Measurements from ENCODE around the gene CNFN.

The CNFN gene

DNA sequence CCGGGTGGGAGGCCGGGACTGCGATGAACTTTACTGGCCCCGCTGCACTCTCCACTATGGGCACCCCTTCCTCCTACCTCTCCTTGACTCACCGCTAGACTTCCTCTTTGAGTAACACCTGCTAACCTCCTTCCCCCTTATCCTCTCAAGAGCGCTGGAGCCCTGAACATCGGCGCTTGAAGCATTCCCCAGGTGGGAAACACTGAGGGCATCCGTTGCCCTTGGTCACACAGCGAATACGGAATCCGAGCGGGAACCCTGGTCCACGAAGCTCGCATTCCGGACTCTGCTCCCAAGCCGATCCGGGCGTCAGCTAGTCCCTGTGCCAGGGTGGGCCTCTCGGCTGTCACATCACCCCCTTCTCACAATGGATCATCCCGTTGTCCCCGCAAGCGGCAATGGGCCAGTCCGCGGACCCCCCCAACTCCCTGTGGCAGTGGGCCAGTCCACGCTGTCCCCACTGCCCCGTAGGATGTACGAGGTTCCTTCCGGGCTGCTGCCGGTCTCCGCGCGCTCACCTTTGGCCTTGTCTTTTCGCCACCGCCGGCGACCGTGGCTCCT lies 32.9 kb upstream of the CNFN start:
- TF ChIP-seq POLR2AphosphoS5 (IDR thresholded peaks at IDR 0.05; ENCODE audit: low read depth, low read length) (no peak), TAF1 (IDR thresholded peaks at IDR 0.05; ENCODE audit: borderline replicate concordance, low read depth, low read length) (0 out of 2 replicates have a peak, but pooled peaks have one; percentile 13), POLR2A (IDR thresholded peaks at IDR 0.05; ENCODE audit: low read depth, low read length) (0 out of 2 replicates have a peak, but pooled peaks have one; percentile 47)
- peak; percentile 91 for FAIRE-seq
- no peak for DNase-seq (ENCODE audit: insufficient read length)

DNA sequence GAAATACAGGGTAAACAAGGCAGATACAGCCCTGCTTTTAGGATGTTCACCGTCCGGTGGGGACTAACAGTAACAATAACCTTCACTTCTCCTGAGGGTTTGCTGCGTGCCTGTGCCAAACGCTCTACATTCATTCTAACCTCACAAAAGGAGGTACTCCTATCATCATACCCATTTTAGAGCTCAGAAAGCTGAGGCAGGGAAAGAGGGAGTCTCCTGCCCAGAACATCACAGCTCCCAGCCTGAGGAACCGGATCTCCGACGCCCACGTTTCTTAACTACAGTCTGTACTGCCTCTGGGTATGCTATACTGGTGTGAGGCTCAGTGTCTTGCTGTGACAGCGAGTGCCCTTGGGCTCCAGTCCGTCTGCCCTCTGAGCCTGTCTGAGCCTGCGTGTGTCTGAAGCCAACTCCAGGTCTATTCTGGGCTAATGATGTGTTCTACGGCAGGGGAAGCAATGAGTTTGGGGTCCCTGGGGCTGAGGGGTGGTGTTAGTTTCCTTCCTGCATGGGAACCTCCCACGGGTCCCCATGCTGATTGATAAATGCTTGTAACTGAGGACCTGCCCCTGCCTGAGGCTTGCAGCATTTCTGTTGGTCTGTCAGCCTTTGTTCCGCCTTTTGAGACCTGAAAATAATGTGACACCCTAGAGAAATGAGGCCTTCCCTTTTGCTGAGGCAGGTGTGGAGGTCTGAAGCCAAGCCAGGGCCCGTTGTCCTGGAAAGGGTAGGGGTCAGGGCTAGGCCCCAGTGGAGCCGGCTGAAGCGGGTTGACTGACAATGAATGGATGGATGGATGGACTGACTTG lies 32.2 kb upstream of the CNFN start:
- DNase-seq (ENCODE audit: insufficient read length), result no peak
- no peak for TF ChIP-seq TAF1 (IDR thresholded peaks at IDR 0.05; ENCODE audit: borderline replicate concordance, low read depth, low read length)
- no peak for TF ChIP-seq POLR2A (IDR thresholded peaks at IDR 0.05; ENCODE audit: low read depth, low read length)
- TF ChIP-seq POLR2AphosphoS5 (IDR thresholded peaks at IDR 0.05; ENCODE audit: low read depth, low read length), result no peak
- FAIRE-seq, result peak; percentile 75

DNA sequence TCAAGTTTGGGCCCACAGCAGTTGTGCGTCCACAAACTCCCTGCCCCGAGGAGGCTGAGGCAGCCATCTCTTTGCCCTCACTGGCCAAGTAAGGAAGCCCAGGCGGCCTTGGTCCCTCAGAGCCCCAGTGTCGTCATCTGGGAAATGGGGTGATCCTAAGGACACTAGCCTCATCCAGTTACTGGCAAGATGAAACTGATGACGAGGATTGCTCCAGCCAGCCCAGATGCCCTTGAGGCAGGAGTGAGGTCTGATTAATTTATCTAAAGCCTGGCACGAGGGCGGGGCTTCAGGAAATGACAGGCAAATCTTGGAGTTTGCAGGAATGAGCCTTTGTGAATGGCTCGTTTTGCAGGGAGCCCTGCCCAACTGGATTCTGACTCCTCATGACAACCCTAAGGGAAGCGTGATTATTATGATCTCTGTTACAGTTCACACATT lies 31.5 kb upstream of the CNFN start:
- no peak for FAIRE-seq
- no peak for DNase-seq (ENCODE audit: insufficient read length)
- no peak for TF ChIP-seq POLR2AphosphoS5 (IDR thresholded peaks at IDR 0.05; ENCODE audit: low read depth, low read length)
- TF ChIP-seq TAF1 (IDR thresholded peaks at IDR 0.05; ENCODE audit: borderline replicate concordance, low read depth, low read length), result no peak
- TF ChIP-seq POLR2A (IDR thresholded peaks at IDR 0.05; ENCODE audit: low read depth, low read length), result no peak

DNA sequence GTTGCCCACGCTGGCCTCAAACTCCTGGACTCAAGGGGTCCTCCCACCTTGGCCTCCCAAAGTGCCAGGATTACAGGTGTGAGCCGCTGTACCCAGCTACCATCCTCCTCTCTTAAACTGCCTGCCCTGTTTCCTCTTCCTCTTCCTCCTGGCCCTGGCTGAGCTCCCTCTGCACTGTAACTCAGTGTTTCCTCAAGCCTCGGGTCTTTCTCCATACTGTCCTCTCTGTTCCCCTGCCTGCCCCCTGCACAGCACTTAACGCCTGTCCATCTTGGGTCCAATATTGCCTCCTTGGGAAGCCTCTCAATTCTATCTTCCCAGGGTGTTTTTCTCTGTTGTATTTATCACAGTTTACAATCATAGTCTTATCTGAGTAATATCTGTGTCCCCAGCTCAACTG lies 31.0 kb upstream of the CNFN start:
- TF ChIP-seq TAF1 (IDR thresholded peaks at IDR 0.05; ENCODE audit: borderline replicate concordance, low read depth, low read length) (no peak), POLR2A (IDR thresholded peaks at IDR 0.05; ENCODE audit: low read depth, low read length) (no peak), POLR2AphosphoS5 (IDR thresholded peaks at IDR 0.05; ENCODE audit: low read depth, low read length) (no peak)
- DNase-seq (ENCODE audit: insufficient read length), result no peak
- no peak for FAIRE-seq

DNA sequence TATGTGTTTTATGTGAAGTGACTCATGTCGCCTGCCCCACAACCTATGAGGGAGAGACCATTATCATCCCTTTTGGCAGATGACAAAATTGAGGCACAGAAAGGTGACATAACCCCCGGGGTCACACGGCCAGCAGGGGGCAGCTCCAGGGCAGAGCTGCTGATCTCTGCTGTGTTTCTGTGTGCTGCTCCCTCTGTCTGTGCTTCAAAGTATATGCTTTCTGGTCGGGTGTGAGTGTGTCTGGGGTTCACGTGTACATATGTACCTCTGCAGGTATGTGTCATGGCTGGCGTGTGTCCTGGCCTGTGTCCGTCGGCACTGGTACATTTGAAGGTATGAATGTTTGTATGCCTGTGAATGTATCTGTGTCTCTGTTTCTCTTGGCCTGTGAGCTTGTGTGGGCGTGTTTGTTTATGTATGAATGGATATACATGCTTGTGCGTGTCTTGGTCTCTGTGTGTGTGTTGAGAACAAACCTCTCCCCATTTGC lies 30.0 kb upstream of the CNFN start:
- FAIRE-seq (peak; percentile 96), DNase-seq (ENCODE audit: insufficient read length) (peak; percentile 85)
- TF ChIP-seq POLR2A (IDR thresholded peaks at IDR 0.05; ENCODE audit: low read depth, low read length), result no peak
- TF ChIP-seq POLR2AphosphoS5 (IDR thresholded peaks at IDR 0.05; ENCODE audit: low read depth, low read length), result no peak
- TF ChIP-seq TAF1 (IDR thresholded peaks at IDR 0.05; ENCODE audit: borderline replicate concordance, low read depth, low read length), result no peak

DNA sequence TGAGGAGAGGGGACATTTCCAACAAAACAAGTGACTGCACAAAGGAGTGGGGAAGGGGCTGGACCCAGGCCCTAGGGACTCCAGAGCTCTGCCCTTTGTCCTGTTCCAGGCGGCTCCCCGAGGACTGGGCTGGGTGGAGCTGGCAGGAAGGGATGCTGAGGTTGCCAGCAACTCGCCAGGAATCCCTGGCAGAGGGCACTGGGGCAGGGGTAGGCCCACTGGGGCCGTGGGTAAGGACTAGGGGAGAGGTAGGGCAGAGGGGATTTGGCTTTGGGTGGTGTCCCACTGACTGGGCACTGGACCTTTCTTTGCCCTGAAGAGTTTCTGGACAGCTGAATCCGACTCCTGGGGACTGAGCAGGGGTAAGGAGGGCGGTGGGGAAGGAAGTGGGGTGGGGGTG lies 29.2 kb upstream of the CNFN start:
- FAIRE-seq, result no peak
- TF ChIP-seq TAF1 (IDR thresholded peaks at IDR 0.05; ENCODE audit: borderline replicate concordance, low read depth, low read length) (no peak), POLR2A (IDR thresholded peaks at IDR 0.05; ENCODE audit: low read depth, low read length) (no peak), POLR2AphosphoS5 (IDR thresholded peaks at IDR 0.05; ENCODE audit: low read depth, low read length) (no peak)
- DNase-seq (ENCODE audit: insufficient read length), result no peak

DNA sequence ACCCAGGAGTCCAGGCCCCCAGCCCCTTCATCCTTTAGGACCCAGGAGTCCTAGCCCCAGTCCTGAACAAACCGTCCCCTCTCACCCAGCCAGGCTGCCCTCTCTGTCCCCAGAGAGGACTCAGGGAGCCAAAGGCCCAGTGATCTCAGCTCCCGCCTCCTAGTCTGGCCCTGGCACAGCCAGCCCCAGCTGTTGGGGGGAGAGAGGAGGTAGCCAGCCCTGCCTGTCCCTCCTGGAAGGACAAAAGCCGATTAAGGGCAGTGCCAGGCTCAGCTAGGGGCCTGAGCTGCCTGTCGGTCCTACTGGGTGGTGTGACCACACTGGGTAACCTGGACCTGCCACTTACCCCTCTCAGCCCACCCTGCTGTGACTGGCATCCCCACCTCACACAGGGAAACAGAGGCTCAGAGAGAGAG lies 22.6 kb upstream of the CNFN start:
- no peak for TF ChIP-seq POLR2AphosphoS5 (IDR thresholded peaks at IDR 0.05; ENCODE audit: low read depth, low read length)
- TF ChIP-seq POLR2A (IDR thresholded peaks at IDR 0.05; ENCODE audit: low read depth, low read length), result no peak
- no peak for TF ChIP-seq TAF1 (IDR thresholded peaks at IDR 0.05; ENCODE audit: borderline replicate concordance, low read depth, low read length)
- FAIRE-seq (no peak), DNase-seq (ENCODE audit: insufficient read length) (no peak)

DNA sequence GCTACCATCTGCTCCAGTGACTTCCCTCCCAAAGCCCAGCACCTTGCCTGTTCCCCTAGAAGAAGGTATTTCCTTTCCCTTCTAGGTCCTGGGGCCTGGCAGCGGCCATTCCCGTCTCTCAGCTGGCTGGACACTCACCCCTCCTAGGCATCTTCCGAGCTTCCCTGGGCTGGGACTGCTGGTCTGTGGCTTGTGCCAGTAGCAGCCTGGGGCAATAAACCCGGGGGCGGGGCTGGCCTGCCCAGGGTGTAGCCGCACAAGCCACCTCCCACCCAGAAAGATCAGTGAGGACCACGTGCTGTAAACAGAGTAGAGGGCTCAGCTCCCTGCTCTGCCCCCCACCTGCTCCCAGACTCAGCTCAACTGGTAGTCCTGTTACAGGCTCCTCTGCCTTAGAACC lies 22.1 kb upstream of the CNFN start:
- no peak for FAIRE-seq
- no peak for DNase-seq (ENCODE audit: insufficient read length)
- TF ChIP-seq POLR2AphosphoS5 (IDR thresholded peaks at IDR 0.05; ENCODE audit: low read depth, low read length) (no peak), POLR2A (IDR thresholded peaks at IDR 0.05; ENCODE audit: low read depth, low read length) (no peak), TAF1 (IDR thresholded peaks at IDR 0.05; ENCODE audit: borderline replicate concordance, low read depth, low read length) (no peak)

DNA sequence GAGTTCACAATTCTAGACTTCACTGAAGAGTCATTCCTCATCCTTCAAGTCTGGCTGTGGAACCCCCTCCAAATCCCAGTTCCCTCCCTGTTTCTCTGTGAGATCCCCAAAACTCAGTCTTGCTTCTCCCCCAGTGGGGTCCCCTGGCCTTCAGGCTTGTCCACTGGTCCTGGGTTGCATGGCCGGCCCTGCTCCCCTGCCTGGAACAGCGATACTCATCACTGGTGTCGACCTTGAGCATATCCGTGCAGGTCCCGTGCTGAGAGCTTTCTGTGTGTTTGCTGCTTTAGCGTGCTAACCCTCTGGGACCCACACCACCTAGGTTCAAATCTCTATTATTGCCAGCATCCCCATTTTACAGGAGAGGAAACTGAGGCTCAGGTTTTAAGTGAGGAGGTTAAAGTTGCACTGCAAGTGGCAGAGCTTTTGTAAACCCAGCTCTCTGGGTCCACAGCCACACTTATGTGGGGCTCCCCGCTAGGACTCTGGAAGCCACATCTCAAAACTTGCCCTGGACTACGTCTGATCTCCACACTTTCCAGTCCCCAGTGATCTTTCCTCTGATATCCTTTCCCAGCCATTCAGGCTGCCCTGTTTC lies 21.6 kb upstream of the CNFN start:
- TF ChIP-seq POLR2AphosphoS5 (IDR thresholded peaks at IDR 0.05; ENCODE audit: low read depth, low read length), result no peak
- TF ChIP-seq TAF1 (IDR thresholded peaks at IDR 0.05; ENCODE audit: borderline replicate concordance, low read depth, low read length), result no peak
- no peak for TF ChIP-seq POLR2A (IDR thresholded peaks at IDR 0.05; ENCODE audit: low read depth, low read length)
- no peak for FAIRE-seq
- DNase-seq (ENCODE audit: insufficient read length), result no peak

DNA sequence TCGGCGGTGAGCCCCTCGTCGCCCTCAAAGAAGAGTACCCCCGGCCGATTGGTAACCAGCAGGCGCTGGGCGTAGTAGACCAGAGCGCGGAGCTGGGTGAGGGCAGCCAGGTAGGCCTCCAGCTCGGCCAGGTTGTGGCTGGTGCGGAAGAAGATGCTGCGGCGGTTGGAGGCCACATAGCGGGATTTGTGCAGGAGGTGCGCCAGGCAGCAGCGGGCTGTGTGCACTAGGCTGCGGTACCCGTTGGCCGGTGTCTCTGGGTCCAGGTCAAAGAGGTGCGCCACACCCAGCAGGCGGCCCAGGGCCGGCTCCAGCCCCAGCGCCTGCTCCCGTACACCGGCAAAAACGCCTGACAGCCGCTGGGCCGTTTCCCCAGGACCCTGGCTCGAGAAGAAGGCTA lies 20.3 kb upstream of the CNFN start:
- TF ChIP-seq POLR2A (IDR thresholded peaks at IDR 0.05; ENCODE audit: low read depth, low read length) (no peak), TAF1 (IDR thresholded peaks at IDR 0.05; ENCODE audit: borderline replicate concordance, low read depth, low read length) (no peak), POLR2AphosphoS5 (IDR thresholded peaks at IDR 0.05; ENCODE audit: low read depth, low read length) (no peak)
- FAIRE-seq (no peak), DNase-seq (ENCODE audit: insufficient read length) (no peak)

DNA sequence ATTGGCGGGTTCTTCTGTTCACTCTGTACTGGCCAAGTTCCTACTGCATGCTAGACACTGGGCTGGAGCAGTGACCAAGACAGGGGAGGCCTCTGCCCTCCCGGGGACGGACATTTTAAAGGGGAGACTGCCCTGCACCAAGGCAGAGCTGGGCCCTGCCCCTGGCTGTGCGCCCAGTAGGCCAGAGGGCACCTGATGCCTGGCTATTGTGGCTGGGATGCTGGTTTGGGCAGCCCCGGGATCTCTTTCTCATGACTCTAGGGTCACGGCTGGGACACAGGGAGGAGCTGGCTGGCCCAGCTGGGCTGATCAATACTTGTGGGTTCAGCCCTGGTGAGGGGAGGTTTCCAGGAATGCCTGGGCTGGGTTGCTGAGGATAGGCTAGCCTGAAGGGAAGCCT lies 19.4 kb upstream of the CNFN start:
- no peak for FAIRE-seq
- TF ChIP-seq POLR2A (IDR thresholded peaks at IDR 0.05; ENCODE audit: low read depth, low read length), result no peak
- no peak for TF ChIP-seq TAF1 (IDR thresholded peaks at IDR 0.05; ENCODE audit: borderline replicate concordance, low read depth, low read length)
- TF ChIP-seq POLR2AphosphoS5 (IDR thresholded peaks at IDR 0.05; ENCODE audit: low read depth, low read length), result no peak
- DNase-seq (ENCODE audit: insufficient read length), result no peak

All from GM12892 (cell line).